BE2C (cell line): Measurements from ENCODE around the gene DCAF11.
"Not testable (repeated sequence)": the region's sequence is repeated elsewhere in the genome, so short reads cannot be mapped to it uniquely, and the experiment has no call there.

Source experiments
- DNase-seq: peaks from one replicate; pipeline ENCODE4 v3.0.0-alpha.2; 2020
- H3K27me3 ChIP-seq: fragments of 250-450 bp; sonication (Bioruptor Pico); 2 replicates; pipeline ENCODE4 v1.5.1; 2020; ENCODE audit warnings: mild to moderate bottlenecking
- H3K36me3 ChIP-seq: fragments of 250-450 bp; sonication (Bioruptor Pico); 2 replicates; pipeline ENCODE4 v1.5.1; 2020; ENCODE audit warnings: mild to moderate bottlenecking
- H3K4me1 ChIP-seq: fragments of 250-450 bp; sonication (Bioruptor Pico); 2 replicates; pipeline ENCODE4 v1.5.1; 2020
- H3K4me3 ChIP-seq: 2 replicates; pipeline ENCODE4 v1.5.1; 2011; ENCODE audit warnings: low read depth, low read length
- H3K9me3 ChIP-seq: fragments of 250-450 bp; sonication (Bioruptor Pico); 2 replicates; pipeline ENCODE4 v1.5.1; 2020
- CTCF ChIP-seq: IDR thresholded peaks from 2 replicates; pipeline ENCODE4 v1.5.1; 2012; ENCODE audit warnings: mild to moderate bottlenecking, low read depth, low read length

The DCAF11 gene

GRCh38 chr14:24098927-24099813 lies 15.4 kb upstream of the DCAF11 start:
- Histone ChIP-seq H3K9me3 (no peaks in the 10 kb centered on the region), H3K27me3 (no peaks in the 10 kb centered on the region), H3K4me3 (no peak overlapping the region), H3K36me3 (peaks cover 41% of the 10 kb centered on the region), H3K4me1 (no peaks in the 10 kb centered on the region; the same call in 1 of the 2 replicates)
- no peak for TF ChIP-seq CTCF
- no peak for DNase-seq

GRCh38 chr14:24100197-24100981 lies 14.2 kb upstream of the DCAF11 start:
- H3K36me3 ChIP-seq, result peaks cover 41% of the 10 kb centered on the region
- H3K4me1 ChIP-seq, result no peaks in the 10 kb centered on the region; the same call in 1 of the 2 replicates
- no peak for TF ChIP-seq CTCF
- no peak for DNase-seq
- H3K4me3 ChIP-seq, result no peak overlapping the region
- no peaks in the 10 kb centered on the region for H3K27me3 ChIP-seq
- H3K9me3 ChIP-seq, result no peaks in the 10 kb centered on the region

GRCh38 chr14:24100982-24101494 lies 13.5 kb upstream of the DCAF11 start:
- Histone ChIP-seq H3K4me3 (no peak overlapping the region), H3K27me3 (no peaks in the 10 kb centered on the region), H3K4me1 (no peaks in the 10 kb centered on the region), H3K9me3 (no peaks in the 10 kb centered on the region), H3K36me3 (peaks cover 41% of the 10 kb centered on the region)
- no peak for DNase-seq
- no peak for TF ChIP-seq CTCF

- no peak for TF ChIP-seq CTCF
- DNase-seq, result no peak
- Histone ChIP-seq H3K27me3 (no peaks in the 10 kb centered on the region), H3K36me3 (peaks cover 36% of the 10 kb centered on the region), H3K9me3 (no peaks in the 10 kb centered on the region), H3K4me1 (no peaks in the 10 kb centered on the region), H3K4me3 (no peak overlapping the region)
Measured at GRCh38 chr14:24102357-24103048, 12.1 kb upstream of the DCAF11 start.

- Histone ChIP-seq H3K4me1 (no peaks in the 10 kb centered on the region), H3K4me3 (no peak overlapping the region), H3K27me3 (no peaks in the 10 kb centered on the region), H3K9me3 (no peaks in the 10 kb centered on the region), H3K36me3 (peaks cover 32% of the 10 kb centered on the region)
- no peak for TF ChIP-seq CTCF
- no peak for DNase-seq
Measured at GRCh38 chr14:24103451-24103850, 11.1 kb upstream of the DCAF11 start.

GRCh38 chr14:24105609-24106239 lies 8.9 kb upstream of the DCAF11 start:
- H3K4me1 ChIP-seq, H3K9me3 ChIP-seq, H3K27me3 ChIP-seq, H3K4me3 ChIP-seq, DNase-seq: not testable (repeated sequence)
- peaks cover 12% of the 10 kb centered on the region for H3K36me3 ChIP-seq
